Cerebellar cortex (tissue), 1 donor: ENCODE results near the gene COMMD10.

ENCODE experiments used
- DNase-seq: peaks from one replicate; pipeline ENCODE4 v3.0.0-alpha.2; 2015; ENCODE audit warnings: low spot score

The COMMD10 gene

DNA sequence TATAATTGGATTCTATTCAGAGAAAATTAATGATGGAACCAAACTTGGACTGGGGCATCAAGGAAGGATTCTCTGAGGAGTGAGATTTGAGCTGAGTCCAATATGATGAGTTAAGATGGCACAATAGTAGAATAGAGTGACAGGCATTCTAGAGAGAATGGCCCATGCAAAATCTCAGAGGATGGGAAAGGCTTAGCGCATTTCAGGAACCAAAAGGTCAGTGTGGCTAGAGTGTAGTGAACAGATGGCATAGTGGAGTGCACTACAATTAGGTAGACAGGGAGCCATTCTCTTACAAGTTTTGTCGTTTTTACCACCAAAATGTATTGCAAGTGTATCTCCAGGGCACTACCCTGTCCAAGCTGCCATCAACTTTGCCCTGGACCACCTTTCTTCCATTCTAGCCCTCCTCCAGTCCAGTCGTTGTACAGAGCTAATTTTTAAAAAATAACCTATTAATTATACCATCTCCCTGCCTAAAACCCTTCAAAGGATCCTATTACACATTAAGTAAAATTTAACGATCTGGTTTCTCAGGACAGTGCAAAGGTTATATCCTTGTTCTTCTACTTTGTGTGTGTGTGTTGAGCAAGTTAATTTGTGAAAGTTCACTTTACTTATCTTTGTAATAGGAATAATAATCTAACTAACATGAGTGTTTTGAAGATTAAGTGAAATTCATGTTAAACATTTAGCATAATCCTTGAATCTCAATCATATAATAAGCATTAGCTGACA lies 211.7 kb downstream of the COMMD10 start:
- DNase-seq: no peak

DNA sequence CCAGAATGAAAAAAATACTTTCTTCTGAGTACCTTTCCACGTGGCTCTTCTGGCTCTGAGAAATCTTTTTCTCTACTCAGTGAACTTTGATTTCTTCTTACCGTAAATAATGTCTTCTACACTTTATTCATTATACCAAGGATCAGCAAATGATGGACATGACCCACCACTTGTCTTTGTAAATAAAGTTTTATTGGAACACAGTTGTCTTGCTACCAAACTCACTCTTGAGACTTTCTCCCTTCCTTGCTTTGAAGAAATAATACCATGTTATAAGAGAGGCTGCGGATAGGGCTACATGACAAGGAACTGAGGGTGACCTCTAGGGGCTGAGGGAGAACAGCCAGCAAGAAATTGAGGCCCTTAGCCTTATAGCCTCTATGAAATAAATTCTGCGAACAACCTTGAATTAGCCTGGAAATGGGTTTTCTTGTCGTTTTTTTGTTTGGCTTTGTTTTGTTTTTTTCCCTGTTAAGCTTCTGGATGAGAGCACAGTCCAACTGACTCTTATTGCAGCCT lies 212.5 kb downstream of the COMMD10 start:
- DNase-seq: no peak

DNA sequence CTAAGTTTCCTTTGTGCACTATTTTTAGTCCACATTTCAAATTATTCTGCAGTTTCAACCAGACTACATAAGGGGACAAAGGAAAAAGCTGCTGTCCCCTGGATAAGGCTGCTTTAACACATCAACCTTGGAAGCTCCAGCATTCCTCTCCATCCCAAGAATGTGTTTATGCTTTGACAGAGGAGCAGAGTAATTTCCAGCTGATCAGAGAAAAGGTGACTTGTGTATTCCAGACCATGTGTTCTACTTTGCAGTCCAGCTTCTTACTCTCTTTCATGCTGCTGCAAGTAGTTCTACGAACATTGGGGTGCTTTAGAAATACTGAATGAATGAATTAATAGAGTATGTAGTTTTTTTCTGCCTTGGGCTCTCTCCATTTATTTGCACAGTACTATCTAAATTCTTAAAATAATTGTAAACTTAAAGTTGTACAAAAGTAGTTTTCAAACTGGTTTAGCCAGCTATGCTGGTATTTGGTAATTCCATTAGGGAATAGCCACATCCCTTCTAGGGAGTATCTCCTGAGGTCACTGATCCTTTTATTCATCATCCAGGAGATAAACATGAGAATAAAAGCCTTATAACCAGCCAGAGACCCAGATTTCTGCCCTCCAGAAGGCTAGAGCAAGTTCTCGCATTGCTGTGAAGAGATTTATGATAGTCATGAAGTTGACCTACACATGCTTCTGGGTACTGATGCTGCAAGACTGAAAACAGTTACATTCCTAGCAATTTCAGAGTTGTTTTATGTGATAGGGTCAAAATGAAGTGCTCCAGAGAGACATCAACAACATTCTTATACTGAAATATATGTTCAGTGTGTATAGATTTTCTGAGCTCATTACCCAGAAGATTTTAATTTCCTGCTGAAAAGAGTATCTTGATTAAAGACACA lies 215.2 kb downstream of the COMMD10 start:
- DNase-seq: no peak

DNA sequence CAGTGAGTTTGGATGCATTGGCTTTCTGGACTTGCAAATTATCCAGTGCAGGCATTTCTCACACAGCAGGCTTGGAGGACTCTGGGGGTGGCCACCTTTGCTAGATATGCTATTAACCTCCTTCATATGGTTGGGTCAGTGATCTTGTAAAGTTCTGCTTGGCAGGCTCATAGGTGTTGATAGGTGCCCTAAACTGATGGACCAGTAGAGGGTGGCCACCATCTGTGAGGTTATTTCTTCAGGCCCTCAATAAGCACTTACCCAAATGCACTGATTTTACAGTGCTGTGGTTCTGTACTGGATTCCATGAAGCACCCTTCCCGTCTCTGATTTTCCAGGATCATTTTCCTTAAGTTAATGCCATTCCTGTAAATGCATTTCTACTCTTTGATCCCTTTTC lies 216.3 kb downstream of the COMMD10 start:
- no peak for DNase-seq

DNA sequence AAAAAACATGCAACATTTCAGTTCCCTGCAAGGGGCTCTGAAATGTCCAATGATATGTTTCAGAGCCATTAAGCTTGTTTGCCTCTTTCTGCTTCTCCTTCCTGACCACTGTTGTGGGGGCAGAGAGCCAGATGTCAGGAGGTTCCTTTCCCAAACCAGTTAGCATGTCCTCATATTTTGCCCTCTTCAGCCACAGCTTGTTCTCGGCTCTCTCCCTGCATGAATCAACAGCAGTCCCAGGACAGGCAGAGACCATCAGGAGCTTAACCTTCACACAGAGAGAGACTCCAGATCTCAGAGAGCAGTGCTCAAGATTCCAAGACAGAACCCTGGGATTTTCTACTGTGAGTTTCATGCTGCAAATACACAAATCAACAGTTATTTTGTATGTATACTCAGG lies 218.5 kb downstream of the COMMD10 start:
- no peak for DNase-seq

DNA sequence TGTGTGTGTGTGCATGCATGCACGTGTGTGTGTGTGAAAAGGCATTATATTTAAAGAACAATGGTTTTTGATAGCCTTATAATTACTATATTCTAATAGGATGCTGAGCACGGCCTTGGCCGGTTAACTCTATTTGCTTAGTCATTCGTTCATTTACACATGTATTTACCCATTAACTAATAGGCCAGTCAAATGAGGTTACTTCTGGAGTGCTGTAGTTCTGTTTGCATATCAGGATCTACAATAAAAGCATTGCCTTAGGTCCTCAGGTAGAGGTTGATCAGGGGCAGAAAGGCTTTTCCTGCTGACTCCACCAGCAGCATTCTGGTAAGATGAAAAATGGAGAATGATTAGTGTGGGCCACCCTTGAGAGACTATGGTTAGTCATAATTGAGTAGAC lies 219.0 kb downstream of the COMMD10 start:
- no peak for DNase-seq

DNA sequence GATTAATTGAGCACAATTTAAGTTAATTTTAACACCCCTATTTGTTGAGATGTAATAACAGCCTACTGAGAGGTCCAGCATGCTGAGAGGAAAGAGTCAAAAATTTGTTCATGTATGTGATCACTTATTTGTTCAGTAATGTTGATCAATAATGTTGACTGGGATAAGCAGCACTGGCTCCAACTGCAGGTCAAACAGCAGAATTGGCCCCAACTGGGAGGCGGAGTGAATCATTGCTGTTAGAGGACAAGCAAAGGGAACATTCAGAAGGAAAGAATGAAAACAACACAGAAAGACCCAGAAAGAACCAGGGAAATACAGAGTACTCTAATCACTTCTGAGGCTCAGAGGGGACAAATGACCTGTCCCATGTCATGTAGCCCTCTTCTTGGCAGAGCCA lies 221.1 kb downstream of the COMMD10 start:
- DNase-seq: no peak

DNA sequence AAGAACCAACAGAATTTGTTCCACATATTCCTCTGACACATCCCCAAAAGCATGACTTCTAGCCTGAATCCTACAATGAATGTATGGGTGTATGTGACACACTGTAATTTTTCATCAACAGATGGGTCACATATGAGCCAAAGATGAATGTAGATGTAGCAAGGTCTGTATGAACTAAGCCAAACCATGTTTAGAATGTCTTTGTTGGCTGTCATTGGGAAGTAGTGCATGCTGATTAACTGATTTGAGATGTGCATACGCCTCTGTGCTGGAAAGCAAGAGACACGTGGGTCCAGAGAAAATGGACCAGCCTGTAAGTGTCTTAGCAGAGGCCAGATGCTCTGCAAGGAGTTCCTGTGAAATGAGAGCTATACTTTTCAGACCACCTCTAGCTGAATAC lies 222.0 kb downstream of the COMMD10 start:
- no peak for DNase-seq

DNA sequence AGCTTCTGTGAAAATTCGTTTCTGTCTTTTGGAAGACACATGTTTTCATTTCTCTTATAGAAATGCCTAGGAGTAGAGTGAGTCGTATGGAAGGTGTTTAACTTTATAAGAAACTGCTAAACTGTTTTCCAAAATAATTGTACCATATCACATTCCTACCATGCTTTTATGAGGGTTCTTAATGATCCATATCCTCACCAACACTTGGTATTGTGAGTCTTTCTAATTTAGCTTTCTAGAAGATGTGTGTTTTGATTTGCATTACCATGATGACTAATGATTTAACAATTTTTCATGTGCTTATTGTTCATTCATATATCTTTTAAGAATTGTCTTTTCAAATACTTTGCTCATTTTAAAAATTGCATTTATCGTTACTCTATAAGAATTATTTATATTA lies 223.6 kb downstream of the COMMD10 start:
- no peak for DNase-seq

DNA sequence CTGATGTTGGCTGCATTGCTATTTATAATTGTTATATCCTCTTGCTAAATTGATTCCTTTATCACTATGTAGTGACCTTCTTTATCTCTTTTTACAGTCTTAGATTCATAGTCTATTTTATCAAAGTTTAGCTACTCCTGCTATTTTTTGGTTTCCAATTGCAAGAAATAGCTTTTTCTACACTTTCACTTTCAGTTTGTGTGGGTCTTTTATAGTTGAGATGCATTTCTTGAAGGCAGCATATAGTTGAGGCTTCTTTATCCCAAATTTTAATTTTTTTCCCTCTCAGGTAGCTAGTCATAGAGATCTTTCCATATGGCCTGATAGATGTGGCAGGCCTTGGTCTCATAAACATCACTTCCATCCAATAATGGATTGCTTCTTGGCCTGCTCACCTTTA lies 228.5 kb downstream of the COMMD10 start:
- no peak for DNase-seq

DNA sequence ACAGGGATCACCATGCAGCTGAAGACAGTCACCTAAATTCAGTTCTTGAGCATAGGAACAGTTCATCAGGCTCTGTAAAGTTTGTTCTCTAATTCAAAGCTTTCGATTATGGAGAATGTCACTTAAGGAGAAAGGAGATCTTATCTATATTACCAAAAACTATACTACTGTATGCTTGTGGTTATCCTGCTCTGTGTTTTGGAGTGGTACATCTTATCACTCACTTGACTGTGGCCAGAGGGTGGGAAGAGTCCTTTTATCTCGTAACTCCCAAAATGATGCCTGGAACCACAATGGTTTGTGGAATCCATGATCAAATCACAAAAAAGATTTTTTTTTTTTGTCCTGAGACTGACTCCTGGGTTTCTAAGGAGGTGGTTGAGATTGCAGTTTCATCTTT lies 230.7 kb downstream of the COMMD10 start:
- DNase-seq: no peak

DNA sequence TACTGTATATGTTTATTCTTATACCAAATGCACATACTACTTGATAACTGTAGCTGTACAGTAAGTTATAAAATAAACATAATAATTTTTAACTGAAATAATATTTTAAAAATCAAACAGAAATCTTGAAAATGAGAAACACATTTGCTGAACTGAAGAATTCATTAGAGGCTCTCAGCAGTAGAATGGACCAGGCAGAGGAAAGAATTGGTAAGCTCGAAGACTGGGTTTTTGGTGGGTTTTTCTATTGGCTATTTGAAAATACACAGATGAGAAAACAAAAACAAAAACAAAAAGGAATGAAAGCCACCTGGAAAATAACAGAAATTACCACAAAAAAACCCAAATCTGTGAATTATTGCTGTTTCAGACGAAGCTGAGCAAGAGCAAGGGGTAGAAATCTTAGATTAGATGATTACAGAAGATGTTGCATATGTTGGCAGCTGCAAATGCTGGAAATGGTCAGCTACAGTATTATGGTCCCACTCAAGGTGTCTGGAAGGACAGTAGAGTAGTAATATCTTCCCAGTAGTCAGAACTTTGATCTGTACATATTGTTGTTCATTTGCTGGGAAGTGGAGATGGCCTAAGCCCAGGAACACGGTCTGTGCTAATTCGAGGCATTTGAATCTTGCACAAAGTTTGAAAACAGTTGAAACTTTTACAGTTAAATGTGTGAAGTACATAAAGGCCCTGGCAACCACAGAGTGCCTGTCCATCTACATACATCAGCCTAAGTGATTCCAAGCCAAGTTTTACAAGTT lies 233.4 kb downstream of the COMMD10 start:
- no peak for DNase-seq

DNA sequence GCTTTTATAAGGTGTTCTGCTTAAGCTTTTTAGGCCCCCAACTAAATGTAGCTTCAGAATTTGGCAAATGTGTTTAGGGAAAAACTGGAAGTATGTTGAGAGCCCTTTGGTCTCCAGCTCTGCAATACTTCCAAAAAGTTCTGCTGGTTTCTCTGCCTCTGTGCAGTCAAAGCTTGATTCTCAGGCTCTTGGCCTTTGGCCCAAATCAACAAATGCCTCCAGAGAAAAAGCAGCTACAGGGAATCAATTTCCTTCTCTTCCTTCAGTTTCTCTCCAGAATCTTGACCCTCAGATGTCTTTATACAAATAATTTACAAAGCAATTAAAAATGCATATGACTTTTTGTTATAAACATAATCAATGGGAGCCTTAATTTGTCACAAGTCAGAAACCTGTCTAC lies 235.7 kb downstream of the COMMD10 start:
- no peak for DNase-seq

DNA sequence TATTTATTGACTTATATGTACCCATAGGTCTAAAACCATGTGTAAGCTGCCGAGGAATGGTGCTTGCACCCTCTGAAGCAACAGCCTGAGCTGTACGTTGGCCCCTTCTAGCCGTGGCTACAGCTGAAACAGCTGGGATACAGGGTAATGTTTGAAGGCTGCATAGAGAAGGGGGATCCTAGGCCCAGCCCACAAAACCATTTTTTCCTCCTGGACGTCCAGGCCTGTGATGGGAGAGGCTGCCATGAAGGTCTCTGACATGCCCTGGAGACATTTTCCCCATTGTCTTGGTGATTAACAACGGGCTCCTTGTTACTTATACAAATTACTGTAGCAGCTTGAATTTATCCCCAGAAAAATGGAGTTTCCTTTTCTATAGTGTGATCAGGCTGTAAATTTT lies 244.7 kb downstream of the COMMD10 start:
- DNase-seq: no peak

DNA sequence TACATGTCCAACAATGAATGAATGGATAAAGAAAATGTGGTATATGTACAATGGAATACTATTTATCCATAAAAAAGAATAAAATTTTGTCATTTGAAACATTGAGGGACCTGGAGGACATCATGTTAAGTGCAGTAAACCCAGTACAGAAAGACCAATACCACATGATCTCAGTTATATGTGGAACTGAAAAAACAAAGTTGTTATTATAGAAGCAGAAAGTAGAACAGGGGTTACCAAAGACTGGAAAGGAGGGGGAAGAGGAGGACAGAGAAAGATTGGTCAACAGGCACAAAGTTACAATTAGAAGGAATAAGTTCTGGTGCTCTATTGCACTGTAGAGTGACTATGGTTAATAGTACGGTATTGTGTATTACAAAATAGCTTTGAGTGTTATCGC lies 256.0 kb downstream of the COMMD10 start:
- DNase-seq: no peak
